HG03521 (cell line): ENCODE measurements around the gene USP2.
A peak's percentile ranks its signal among the peaks of the same experiment; 100 is the strongest.

Experiments used
- ATAC-seq: cut with Tn5 transposase; IDR thresholded peaks from one replicate; pipeline ENCODE4 v1.9.1; 2021; ENCODE audit warnings: mild to moderate bottlenecking, moderate library complexity; ENCODE audit not compliant: unreplicated experiment

USP2 gene

DNA sequence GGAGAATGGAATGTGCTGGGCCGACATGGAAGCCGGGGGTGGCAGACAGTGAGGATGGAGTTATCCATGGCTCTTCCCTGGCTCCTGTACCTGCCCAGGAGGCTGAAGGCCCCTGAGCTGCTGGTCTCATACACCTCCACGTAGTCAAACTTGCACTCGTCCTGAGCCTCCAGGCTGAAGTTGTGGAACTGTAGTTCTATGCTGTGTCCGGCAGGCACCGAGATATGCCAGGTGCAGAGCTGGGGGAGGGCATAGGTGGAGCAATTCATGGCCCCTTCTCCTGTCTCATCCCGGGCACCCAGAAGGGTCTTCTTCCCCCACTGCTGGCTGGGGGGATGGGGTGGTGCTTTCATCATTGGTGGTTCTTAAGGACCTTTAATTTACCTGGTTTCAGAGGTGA is 37.8 kb downstream of the USP2 start:
- no peak for ATAC-seq

DNA sequence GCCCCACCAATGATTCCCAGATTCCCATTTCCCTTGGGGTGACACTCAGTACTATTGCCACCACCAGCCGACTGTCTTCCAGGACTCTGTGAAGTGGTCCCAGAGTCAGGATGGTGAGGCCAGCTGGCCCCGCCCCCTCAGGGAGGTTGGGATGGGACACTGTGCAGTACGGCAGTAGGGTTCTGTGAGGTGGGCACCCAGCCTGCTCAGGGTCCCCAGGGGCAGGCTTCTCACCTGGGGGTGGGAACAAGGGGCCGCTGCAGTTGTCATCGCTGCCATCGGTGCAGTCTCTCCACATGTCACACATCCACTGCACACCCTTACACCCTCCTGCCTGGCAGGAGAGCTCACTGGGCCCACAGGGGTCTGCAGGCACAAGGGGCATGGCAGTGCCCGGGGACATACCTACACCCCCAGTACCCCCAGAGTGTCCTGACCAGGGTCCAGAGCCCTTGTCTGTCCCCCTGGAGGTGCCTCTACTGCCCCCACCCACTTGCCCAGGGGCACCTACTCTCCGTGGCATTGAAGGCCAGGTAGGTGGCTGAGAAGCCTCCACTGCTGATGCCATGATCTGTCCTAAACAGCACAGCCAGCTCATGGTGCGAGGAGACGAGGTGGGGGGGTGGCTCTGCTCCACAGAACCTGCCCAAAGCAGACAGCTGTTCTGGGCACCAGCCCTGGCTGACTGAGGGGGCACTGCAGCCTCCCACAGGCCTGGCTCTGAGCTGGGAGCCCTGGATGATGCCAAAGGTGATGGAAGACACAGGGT is 38.9 kb downstream of the USP2 start:
- ATAC-seq = no peak

DNA sequence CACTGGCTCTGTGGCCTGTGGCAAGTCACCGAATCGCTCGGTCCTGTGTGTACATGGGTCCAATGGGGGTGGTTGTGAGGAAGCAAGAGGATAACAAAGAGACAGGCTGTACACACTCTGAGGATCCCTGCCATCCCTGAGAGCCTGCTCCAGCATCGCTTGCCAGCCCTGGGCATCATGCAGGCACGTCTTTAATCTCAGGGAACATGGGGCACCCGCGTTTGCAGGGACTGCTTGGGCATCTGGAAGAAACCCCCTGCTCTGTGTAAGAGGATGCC is 39.5 kb downstream of the USP2 start:
- no peak for ATAC-seq

- no peak for ATAC-seq
Observed at GRCh38 chr11:119341222-119342022, 40.1 kb downstream of the USP2 start.

- no peak for ATAC-seq
Observed at GRCh38 chr11:119340335-119341221, 40.9 kb downstream of the USP2 start, which contains the start of gene C1QTNF5. TSS of gene C1QTNF5 (minus strand) at chr11:119340883. CDS start at chr11:119340397, 486 bp downstream.

DNA sequence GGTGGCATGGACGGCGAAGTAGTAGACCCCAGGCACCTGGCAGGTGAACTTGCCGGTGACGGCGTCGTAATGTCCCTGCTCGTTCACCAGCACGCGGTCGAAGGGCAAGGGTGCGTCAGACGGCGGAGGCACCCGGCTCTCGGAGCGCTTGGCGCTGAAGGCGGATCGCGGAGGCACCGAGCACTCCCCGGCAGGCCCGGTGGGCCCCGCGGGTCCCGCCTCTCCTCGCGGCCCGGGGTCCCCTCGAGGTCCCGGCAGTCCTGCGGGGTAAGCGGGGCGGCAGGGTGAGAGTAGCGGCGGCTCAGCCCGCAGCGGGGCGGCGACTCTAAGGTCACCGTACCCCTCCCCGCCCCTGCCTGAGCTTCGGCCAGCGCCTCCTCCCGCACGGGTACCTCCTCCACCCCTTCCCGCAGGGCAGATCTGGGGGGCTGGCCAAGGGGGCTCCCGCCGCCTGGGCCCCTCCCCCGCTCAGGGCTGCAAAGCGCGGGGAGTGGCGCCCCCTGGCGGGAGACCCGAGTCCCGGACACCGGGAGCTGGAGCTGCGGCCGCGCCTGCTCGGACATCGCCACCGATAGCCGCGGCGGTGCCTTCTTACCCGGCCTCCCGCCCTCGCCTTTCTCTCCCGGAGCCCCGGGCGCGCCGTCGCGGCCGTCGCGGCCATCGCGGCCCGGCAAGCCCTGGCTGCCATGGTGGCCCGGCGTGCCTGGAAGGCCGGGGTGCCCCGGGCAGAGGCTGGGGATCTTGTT is 41.7 kb downstream of the USP2 start:
- no peak for ATAC-seq

- no peak for ATAC-seq
Observed at GRCh38 chr11:119338965-119339588, 42.4 kb downstream of the USP2 start.

DNA sequence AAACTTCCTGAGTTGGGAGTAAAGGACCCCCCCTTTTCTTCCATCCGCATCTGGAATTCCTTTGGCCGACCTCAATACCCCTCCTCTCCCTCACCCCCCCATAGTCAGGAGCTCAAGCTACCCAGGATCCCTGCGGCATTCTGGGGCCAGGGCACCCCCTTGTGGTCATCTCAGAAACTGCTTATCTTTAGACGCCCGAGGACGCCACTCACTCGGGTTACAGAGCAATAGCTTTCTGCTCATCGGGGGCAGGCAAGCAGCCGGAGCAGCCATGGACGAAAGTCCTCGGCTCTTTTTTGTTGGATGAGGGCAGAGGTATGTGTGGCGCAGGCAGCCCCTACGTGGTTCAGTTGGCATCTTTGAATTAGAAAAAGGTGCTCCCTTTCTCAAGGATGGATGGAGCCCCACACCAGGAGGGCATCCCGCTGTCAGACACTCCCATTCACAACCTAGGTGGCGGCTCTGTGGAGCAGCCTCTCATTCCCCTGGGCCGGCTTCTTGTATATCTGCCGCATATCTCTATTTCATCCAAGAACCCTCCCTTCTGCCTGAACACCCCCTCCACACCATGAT is 43.1 kb downstream of the USP2 start:
- ATAC-seq = no peak

DNA sequence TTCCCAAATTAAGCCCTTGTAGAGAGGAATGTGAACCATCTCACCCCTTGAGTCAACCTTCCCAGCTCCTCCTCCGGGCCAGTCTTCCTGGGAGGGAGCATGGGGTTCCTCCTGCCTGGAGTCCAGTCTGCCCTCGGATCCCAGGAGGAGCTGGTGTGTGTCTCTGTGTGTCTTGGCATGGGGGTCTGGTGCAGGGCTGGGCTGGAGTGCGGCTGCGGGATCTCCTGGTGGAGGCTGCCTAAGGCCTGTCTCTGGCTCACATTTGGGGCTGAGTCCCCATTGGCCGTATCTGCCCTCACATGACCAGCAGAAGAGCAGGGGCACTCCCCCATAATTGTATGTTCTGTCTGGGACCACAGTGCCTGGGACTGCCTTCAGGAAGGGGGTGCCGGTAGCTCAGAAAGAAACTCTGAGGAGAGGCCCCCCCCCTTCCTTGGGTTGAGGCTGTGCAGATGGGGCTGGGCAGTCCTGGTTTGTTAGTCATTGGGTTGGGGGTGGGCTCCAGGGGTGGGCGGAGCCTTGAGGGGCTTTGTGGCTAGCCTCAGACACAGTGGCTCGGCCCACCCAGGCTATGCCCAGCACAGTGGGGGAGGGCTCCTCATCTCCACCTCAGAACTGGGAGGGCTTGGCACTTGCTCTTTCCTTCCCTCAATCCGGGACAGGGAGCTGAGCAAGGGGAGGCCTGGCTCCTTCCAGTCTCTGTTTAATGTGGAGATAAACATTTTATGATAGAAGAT is 43.7 kb downstream of the USP2 start:
- ATAC-seq = no peak

- ATAC-seq = no peak
Observed at GRCh38 chr11:119336744-119337469, 44.6 kb downstream of the USP2 start.

DNA sequence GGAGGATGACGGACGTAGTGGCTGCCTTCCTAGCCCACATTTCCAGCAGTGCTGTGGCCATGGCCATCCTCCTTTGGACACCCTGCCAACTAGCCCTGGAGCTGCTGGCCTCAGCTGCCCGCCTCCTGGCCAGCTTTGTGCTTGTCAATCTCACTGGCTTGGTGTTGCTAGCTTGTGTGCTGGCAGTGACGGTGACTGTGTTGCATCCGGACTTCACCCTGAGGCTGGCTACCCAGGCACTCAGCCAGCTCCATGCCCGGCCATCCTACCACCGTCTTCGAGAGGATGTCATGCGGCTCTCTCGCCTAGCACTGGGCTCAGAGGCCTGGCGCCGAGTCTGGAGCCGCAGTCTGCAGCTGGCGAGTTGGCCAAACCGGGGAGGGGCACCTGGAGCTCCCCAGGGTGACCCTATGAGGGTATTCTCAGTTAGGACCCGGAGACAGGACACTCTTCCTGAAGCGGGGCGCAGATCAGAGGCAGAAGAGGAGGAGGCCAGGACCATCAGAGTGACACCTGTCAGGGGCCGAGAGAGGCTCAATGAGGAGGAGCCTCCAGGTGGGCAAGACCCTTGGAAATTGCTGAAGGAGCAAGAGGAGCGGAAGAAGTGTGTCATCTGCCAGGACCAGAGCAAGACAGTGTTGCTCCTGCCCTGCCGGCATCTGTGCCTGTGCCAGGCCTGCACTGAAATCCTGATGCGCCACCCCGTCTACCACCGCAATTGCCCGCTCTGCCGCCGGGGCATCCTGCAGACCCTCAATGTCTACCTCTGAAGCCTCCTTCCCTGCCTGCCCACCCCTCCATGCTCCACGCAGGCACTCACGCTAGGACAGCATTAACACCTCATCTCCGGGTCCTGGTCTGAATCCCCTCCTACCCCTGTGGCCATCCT is 45.6 kb downstream of the USP2 start:
- no peak for ATAC-seq

GRCh38 chr11:119335091-119335654 is 46.3 kb downstream of the USP2 start:
- no peak for ATAC-seq

DNA sequence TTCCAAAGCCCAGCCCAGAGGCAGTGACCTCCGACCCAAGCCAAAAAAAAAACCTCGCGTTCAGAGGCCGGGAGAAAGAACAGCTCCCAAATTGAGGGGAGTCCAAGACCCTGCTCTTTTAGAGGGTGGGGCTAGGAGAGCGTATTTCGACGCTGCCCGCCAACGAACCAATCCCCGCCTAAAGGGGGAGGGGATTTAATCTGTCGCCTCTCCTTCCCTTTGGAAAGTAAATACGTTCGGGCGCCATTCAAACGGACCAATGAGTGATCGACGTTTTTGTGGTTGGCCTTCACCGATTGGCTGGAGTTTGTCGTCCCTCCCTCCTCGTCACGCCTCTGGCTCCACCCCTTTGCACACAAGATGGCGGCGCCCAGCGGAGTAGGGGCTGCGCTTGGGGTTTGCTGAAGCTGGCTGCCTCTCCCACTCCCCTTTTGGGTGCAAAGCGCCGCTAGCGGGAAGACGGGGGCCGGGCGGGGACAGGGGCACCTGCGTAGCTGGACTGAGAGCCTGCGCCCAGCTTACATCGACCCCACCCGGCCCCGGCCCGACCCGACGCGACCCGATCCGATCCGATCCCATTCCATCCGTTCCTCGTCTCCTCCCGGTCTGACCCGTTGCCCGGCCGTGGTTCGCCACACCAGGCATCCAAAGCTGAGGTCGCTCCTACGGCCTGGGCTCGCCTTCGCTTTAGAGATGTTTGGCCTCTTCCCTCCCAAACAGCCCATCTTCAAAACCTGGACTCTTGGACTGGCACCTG is 47.1 kb downstream of the USP2 start, which contains the start of gene RNF26:
Gene RNF26 (plus strand): TSS at position 354 of the 757 bp plus-strand sequence. CDS start 596 bp downstream, outside the sequence.
- peak; percentile 92 for ATAC-seq

DNA sequence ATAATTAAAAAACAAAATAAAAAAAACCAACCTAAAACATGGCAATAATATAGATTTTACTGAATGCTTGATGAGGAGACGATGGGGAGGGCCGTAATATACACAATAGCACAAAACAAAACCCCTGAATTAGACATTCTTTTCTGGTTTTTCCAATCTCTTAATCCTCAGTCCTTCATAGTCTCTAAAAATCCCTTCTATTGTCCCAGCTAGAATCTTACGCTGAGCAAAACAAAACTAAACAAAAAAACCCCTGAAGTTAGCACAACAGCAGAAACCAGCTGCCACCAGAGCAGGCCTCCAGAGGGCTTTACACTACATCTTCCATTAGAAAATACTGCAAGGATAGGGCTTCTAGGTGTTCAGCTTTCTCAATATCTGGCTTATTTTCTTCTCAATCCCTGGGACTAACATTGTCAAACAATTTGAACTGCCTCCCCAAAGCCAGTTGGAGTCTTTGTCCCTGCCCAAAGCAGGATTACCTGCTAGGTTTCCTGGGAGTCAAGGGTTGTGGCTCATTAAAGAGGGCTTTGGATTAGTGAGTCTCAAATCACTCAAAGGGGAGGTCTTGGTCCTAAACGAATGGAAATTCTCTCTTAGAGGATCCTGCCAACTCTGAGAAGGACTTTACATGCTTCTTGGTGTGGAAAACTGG is 49.3 kb downstream of the USP2 start:
- ATAC-seq = no peak

DNA sequence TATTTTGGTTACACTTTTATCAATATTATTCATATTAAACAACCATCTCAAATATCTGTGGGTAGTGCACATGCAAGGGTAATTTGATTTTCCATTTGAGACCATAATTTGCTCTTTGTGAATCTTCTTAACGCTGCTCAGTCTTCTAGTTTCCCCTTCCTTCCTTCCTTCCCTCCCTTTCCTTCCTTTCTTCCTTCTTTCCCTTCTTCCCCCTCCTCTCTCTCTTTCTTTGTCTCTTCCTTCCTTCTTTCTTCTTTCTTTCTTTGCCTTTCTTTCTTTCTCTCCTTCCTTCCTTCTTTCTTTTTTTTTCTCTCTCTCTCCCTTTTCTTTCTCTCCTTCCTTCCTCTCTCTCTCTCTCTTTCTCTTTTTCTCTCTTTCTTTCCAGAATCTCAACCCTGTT is 51.3 kb downstream of the USP2 start:
- ATAC-seq = no peak

GRCh38 chr11:119329320-119329719 is 52.2 kb downstream of the USP2 start:
- no peak for ATAC-seq
